GM21515 (cell line): ENCODE results near the gene RASD2.

Source experiments
- ATAC-seq: cut with Tn5 transposase; IDR thresholded peaks from one replicate; pipeline ENCODE4 v1.9.1; 2021; ENCODE audit not compliant: unreplicated experiment

Gene RASD2

GRCh38 chr22:35559354-35560005, 18.8 kb downstream of the RASD2 start:
- no peak for ATAC-seq

GRCh38 chr22:35560366-35560765, 19.7 kb downstream of the RASD2 start:
- no peak for ATAC-seq

DNA sequence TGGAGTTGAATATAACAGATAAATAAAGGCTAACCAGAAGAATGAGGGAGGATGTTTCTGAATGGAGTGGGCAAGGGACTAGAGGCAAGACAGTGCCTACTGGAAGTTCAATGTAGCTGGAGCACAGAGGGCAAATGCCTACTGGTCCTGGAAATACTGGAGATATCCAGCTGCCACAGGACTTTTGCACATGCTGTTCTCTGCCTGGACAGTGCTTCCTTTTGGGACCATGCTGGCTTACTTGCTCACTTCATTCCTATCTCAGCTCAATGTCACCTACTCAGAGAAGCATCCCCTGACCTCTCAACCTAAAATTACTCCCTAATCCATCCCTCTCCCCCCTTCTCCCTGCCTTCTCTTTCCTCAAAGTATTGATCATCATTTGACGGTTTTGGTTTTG, 20.2 kb downstream of the RASD2 start:
- no peak for ATAC-seq

GRCh38 chr22:35561796-35562526, 21.3 kb downstream of the RASD2 start:
- no peak for ATAC-seq

DNA sequence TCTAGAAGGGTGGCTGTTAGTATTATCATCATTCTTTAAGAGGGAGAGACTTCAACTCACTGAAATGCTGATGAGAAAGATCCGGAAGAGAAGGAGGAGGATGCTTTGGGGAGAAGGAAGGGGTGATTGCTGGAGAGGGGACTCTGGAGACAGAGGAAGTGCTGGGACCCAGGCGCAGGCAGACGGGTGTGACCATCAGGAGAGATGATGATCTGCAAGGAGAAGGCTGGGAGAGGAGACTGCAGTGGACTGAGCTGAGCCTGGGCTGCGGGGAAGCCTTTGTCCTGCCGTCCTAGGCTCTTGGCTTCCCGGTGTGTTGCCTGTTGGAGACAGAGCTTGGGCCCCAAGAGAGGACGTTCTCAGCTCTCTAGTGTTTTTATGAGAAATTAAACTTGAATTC, 22.6 kb downstream of the RASD2 start:
- no peak for ATAC-seq

DNA sequence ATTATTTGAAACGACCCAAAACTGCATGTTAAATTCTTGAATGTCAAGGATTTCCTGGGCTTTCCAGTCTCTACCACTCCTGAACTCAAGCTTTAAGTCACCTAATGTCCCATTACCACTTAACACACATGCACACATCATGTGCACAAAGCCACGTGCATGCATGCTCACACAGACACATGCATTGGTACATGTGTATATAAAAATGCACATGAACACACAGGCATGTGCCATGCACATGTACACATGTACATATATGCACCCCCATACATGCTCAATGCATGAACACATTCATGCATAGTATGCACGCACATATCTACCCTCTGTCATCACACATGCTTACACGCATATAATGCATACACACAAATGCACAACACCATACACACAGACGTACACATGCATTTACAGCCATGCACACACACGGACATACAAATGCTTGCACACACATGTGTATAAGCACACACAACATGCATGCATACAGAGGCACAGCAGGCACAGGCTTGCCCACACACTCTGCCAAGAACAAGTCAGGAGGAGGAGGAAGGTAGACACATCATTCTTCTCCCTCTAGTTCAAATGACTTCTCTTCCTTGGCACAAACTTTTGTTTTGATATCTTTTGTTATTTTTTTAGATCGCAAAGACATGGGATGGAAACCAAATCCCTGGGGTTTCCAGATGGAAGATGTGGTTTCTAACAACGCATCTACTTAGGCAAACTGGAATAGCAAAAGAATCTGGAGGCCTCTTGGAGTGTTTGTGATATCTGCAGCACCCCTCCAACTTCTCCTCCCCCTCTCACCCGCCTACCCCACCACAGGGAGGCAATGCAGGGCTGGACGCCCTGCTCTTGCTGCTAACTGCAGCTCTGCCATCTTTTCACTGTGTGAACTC, 24.6 kb downstream of the RASD2 start:
- no peak for ATAC-seq

GRCh38 chr22:35567351-35568141, 26.9 kb downstream of the RASD2 start:
- ATAC-seq = no peak

DNA sequence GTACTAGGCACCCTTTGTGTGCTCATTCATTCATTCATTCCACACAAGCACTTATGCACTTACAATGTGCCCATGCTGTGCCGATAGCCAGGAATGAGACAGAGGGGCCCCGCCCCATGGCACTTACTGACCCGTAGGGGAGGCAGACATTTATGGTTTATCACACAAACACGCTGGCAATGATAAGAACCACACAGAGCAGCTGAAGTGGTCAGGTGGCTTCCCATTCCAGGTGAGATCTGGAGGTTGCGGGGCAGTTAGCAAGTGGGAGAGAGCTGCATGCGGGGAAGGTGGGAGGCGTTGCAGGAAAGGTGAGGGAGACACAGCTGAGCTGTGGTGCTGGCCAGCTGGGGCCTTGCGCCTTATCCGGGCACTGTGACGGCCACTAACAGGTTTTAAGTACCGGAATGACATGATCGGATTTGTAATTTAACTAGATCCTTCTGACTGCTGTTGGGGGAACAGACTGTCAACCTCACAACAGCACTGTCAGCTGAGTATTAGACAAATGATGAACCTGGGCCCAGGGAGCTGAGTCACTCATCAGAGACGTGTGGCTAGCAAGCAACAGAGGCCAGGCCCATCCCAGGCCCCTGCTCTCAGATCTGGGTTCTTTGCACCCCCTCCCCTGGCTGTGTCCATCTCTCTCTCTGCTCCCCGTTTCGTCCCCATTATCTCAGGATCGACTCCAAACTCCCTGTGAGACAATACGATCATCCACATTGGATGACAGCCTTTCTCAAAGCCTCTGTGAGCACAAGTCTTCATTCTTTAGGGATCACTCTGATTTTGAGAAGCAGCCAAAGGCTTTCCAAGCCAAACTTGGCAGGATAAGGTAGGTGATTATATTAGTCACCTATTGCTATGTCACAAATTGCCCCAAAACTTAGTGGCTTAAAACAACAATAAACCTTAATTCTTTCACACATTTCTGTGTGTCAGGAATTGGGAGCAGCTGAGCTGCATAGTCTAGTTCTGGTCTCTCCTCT, 28.4 kb downstream of the RASD2 start:
- ATAC-seq = no peak

GRCh38 chr22:35569916-35570315, 29.3 kb downstream of the RASD2 start:
- no peak for ATAC-seq

- no peak for ATAC-seq
These were observed 30.1 kb downstream of the RASD2 start for GRCh38 chr22:35570686-35571194.

DNA sequence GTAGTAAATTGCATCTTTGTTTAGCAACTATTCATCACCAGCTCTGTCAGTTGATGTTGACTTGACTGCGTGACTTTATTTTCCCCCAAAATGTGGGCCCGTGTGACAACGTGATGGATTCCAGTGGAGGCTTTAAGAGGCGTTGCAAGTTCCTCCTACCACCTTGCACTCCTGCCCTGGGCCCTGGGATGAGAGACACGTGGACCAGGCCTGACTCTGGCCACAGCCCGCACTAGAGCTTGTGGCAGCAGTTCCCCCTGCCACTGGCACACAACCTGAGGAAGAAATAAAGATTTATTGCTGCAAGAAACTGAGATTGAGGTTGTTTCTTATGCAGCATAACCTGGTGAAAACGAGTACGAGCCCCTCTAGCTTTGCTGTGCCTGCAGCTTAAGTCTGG, 31.9 kb downstream of the RASD2 start:
- ATAC-seq = no peak

- no peak for ATAC-seq
These were observed 34.6 kb downstream of the RASD2 start for GRCh38 chr22:35575116-35575748.

DNA sequence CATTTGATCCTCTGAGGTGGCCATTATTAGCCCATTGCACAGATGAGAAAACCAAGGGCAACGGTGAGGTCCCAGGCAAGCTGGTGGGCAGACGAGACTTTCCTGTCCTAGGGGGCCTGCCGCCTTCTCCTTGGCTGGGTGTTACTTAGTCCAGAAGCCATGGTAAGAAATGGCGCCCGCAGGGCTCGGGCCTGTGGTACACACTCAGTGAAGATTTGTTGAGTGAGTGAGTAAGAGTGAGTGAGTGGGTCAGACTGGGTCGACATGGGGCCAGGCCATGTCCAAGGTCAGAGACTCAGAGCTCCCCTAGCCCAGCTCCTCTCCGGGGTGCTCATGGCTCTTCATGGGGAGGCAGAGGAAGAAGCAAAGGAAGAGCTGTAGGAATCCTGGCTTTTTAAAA, 36.0 kb downstream of the RASD2 start:
- no peak for ATAC-seq

DNA sequence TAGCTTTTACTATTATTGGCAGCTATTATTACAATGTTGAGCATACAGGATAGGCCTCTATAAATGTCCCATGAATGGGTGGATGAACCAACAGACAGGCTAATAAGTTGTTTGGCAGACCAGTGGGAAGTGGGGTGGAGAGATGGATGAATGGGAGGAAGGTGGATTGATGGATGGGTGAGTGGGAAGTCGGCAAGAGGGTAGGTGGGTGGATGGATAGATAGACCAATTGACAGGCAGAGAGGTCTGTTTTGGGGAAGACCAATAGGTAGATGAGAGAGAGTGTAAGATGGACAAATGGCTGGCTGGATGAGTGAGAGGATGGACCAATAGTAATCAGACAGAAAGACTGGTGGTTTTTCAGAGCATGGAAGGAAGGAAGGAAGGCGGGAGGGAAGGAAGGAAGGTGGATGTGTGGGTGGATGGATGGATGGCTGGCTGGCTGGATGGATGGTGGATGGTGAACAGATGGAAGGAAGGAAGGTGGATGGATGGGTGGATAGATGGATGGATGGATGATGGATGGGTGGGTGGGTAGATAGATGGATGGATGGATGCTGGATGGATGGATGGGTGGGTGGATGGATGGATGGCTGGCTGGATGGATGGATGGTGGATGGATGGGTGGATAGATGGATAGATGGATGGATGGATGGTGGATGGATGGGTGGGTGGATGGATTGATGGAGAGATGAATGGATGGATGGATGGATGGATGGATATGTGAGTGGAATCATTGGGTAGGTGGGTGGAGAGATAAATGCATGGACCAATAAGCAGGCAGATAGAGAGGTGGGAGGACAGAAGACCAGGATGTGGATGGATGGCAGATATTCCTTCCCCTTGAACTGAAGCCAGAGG, 37.4 kb downstream of the RASD2 start:
- ATAC-seq = no peak

GRCh38 chr22:35578836-35579575, 38.4 kb downstream of the RASD2 start:
- no peak for ATAC-seq

GRCh38 chr22:35580351-35581022, 39.9 kb downstream of the RASD2 start:
- no peak for ATAC-seq

DNA sequence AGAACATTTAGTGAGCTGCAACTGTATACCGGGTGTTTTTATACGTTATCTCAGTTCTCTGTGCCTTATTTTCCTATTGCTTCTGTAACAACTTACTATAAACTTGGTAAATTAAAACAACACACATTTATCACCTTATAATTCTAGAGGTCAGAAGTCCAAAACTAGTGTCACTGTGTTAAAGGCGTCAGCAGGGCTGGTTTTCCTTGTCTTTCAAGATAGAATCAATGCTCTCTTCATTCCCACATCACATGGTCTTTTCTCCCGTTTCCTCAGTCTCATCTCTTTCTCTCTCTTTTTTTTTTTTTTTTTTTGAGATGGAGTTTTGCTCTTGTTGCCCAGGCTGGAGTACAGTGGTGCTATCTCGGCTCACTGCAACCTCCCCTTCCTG, 40.4 kb downstream of the RASD2 start:
- no peak for ATAC-seq
